ENCODE data around the gene CYFIP1. TPM values are rescaled to one million over a fixed set of nuclear protein-coding genes. Genes with fewer than 3 reads are reported as not detected.
A peak's percentile ranks its signal among the peaks of the same experiment; 100 is the strongest.
"Not testable (repeated sequence)": the region's sequence is repeated elsewhere in the genome, so short reads cannot be mapped to it uniquely, and the experiment has no call there.

Gene CYFIP1
- total and polyA plus RNA-seq, 2 donors from 2014 or later, result 32.3 to 143 TPM

DNA sequence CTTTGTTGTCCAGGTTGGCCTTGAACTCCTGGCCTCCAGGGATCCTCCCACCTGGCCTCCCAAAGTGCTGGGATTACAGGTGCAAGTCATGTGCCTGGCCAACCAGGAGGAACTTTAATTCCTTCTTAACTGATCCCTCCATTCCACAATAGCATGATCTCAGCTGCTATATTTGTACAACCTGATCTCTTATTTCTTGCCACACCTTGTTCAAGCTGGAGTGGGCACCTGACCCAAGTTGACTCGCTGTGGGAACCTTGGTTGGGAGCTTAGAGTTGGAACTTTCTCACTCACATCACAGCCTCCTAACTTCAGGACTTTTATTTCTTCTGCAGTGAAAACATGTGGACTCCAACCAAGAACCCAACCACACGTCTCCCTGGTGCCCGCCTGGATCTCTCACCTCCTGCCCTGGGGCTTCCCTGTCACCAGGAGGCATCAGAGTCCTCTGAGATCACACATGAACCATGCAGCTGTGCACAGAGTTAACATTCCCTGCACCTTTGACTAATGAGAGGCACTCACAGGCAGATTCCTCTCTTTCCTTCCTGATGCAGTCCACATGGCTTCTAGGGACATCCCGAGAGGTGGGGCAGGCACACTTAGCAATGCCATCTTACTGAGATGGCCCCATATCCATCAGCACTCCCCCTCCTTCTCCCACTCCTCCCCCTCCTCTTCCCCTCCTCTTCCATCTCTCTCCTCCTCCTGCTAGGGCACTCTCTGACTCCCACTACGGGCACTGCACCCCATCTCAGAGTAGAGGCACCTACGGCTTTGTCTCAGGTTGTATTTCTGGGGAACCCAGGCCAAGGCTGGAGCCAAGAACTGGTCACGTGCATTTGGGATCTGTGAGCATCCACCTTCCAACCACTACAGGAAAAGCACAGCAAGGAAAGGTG lies 9.7 kb upstream of the CYFIP1 start:
- Histone ChIP-seq H3K9me3 (ENCODE audit: control insufficient read depth in 2 of 3, insufficient read depth in 1 of 3, low read length in 3 of 3) (no peaks in the 10 kb centered on the region), H3K27me3 (ENCODE audit: control insufficient read depth, insufficient read depth, low read length) (no peaks in the 10 kb centered on the region), H3K27ac (ENCODE audit: low read depth in 2 of 2, low read length in 2 of 2) (no peak overlapping the region), H3K9ac (ENCODE audit: low read length in 3 of 3) (no peak overlapping the region), H3K36me3 (ENCODE audit: control insufficient read depth in 2 of 3, insufficient read depth in 3 of 3, low read length in 3 of 3) (peaks cover 0 to 7% (median 2%) of the 10 kb centered on the region in 3 donors), H3K4me3 (ENCODE audit: low read length in 3 of 3) (no peak overlapping the region), H3K4me1 (ENCODE audit: control insufficient read depth in 2 of 3, insufficient read depth in 2 of 3, low read depth in 1 of 3, low read length in 3 of 3) (no peaks in the 10 kb centered on the region)
- TF ChIP-seq, protein P1, sequence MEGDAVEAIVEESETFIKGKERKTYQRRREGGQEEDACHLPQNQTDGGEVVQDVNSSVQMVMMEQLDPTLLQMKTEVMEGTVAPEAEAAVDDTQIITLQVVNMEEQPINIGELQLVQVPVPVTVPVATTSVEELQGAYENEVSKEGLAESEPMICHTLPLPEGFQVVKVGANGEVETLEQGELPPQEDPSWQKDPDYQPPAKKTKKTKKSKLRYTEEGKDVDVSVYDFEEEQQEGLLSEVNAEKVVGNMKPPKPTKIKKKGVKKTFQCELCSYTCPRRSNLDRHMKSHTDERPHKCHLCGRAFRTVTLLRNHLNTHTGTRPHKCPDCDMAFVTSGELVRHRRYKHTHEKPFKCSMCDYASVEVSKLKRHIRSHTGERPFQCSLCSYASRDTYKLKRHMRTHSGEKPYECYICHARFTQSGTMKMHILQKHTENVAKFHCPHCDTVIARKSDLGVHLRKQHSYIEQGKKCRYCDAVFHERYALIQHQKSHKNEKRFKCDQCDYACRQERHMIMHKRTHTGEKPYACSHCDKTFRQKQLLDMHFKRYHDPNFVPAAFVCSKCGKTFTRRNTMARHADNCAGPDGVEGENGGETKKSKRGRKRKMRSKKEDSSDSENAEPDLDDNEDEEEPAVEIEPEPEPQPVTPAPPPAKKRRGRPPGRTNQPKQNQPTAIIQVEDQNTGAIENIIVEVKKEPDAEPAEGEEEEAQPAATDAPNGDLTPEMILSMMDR (IDR thresholded peaks at IDR 0.05; ENCODE audit: borderline replicate concordance, extremely low read depth, insufficient read depth), result no peak
- DNase-seq, result no peak
- intact Hi-C loops (cut with DNase I), result no loop called here
- no peak for FAIRE-seq

DNA sequence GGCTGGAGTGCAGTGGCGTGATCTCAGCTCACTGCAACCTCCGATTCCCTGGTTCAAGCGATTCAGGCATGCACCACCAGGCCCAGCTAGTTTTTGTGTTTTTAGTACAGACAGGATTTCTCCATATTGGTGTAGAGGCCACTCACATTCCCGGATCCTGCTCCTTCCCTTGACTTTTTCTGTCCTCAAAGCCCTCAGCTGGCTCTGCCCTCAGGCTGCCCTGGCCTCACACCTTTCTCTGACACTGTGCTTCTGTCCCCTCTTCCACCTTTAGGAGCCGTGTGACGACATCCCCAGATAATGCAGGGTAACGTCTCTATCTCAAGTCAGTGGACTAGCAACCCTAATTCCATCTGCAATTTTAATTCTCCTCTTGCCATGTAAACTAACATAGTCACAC lies 8.6 kb upstream of the CYFIP1 start:
- Histone ChIP-seq H3K9ac (ENCODE audit: low read length in 3 of 3) (no peak overlapping the region), H3K36me3 (ENCODE audit: control insufficient read depth in 2 of 3, insufficient read depth in 3 of 3, low read length in 3 of 3) (no peaks in the 10 kb centered on the region), H3K4me1 (ENCODE audit: control insufficient read depth in 2 of 3, insufficient read depth in 2 of 3, low read depth in 1 of 3, low read length in 3 of 3) (no peaks in the 10 kb centered on the region), H3K4me3 (ENCODE audit: low read length in 3 of 3) (no peak overlapping the region), H3K27me3 (ENCODE audit: control insufficient read depth, insufficient read depth, low read length) (no peaks in the 10 kb centered on the region), H3K9me3 (ENCODE audit: control insufficient read depth in 2 of 3, insufficient read depth in 1 of 3, low read length in 3 of 3) (no peaks in the 10 kb centered on the region), H3K27ac (ENCODE audit: low read depth in 2 of 2, low read length in 2 of 2) (no peak overlapping the region)
- no peak for DNase-seq
- no peak for FAIRE-seq
- TF ChIP-seq, protein P1 (IDR thresholded peaks at IDR 0.05; ENCODE audit: borderline replicate concordance, extremely low read depth, insufficient read depth), result no peak
- intact Hi-C loops (cut with DNase I), result no loop called here

DNA sequence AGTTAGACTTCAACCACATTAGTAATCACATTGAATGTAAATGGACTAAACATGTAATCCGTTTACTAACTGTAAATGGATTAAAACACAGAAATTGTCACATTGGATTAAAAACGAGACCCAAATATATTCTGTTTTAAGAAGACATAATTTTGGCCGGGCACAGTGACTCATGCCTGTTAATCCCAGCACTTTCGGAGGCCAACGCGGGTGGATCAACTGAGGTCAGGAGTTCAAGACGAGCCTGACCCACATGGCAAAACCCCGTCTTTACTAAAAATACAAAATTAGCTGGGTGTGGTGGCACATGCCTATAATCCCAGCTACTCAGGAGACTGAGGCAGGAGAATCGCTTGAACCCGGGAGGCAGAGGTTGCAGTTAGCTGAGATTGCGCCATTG lies 1.8 kb upstream of the CYFIP1 start:
- FAIRE-seq; H3K27me3 ChIP-seq (ENCODE audit: control insufficient read depth, insufficient read depth, low read length); intact Hi-C loops (cut with DNase I); H3K36me3 ChIP-seq (ENCODE audit: control insufficient read depth in 2 of 3, insufficient read depth in 3 of 3, low read length in 3 of 3); DNase-seq; H3K9ac ChIP-seq (ENCODE audit: low read length in 3 of 3); H3K4me1 ChIP-seq (ENCODE audit: control insufficient read depth in 2 of 3, insufficient read depth in 2 of 3, low read depth in 1 of 3, low read length in 3 of 3); H3K27ac ChIP-seq (ENCODE audit: low read depth in 2 of 2, low read length in 2 of 2); H3K4me3 ChIP-seq (ENCODE audit: low read length in 3 of 3); H3K9me3 ChIP-seq (ENCODE audit: control insufficient read depth in 2 of 3, insufficient read depth in 1 of 3, low read length in 3 of 3): not testable (repeated sequence)

DNA sequence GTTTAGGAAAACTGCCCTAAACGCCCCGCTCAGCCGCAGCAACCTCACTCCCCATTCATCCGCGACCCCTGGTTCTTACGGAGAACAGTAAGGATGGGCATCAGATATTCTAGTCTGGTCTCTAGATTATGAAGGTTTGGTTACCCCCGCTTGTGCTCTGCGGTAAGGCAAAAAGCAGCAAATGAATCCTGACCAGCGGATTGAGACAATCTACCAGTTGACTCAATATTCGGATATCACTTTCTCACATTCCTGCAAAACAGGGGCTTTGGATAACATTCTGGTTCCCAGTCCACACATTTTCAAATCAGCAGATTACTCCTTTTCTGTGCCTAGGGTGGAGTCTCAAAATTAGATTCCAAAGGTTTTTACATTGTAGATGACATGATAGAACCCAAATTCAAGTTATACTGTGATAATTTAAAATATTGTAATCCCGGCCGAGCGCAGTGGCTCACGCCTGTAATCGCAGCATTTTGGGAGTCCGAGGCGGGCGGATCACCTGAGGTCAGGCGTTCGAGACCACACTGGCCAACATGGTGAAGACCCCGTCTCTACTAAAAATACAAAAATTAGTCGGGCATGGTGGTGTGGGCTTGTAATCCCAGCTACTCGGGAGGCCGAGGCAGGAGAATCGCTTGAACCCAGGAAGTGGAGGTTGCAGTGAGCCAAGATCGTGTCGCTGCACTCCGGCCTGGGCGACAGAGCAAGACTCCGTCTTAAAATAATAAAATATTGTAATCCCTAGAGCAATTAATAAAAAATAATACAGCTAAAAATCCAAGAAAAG lies 1.1 kb upstream of the CYFIP1 start:
- H3K27ac ChIP-seq (ENCODE audit: low read depth in 2 of 2, low read length in 2 of 2), result peak overlapping the region in 1 of 2 donors; percentile 69
- DNase-seq (no peak), FAIRE-seq (no peak)
- peak overlapping the region; percentile 6 to 15 (median 8) for H3K9ac ChIP-seq (ENCODE audit: low read length in 3 of 3)
- no peaks in the 10 kb centered on the region for H3K9me3 ChIP-seq (ENCODE audit: control insufficient read depth in 2 of 3, insufficient read depth in 1 of 3, low read length in 3 of 3)
- TF ChIP-seq, protein P1 (IDR thresholded peaks at IDR 0.05; ENCODE audit: borderline replicate concordance, extremely low read depth, insufficient read depth), result no peak
- peaks cover 0 to 7% (median 3%) of the 10 kb centered on the region in 3 donors for H3K4me1 ChIP-seq (ENCODE audit: control insufficient read depth in 2 of 3, insufficient read depth in 2 of 3, low read depth in 1 of 3, low read length in 3 of 3)
- no peaks in the 10 kb centered on the region for H3K36me3 ChIP-seq (ENCODE audit: control insufficient read depth in 2 of 3, insufficient read depth in 3 of 3, low read length in 3 of 3)
- H3K27me3 ChIP-seq (ENCODE audit: control insufficient read depth, insufficient read depth, low read length), result no peaks in the 10 kb centered on the region
- intact Hi-C loops (cut with DNase I), result no loop called here
- peak overlapping the region; percentile 51 to 73 (median 70) for H3K4me3 ChIP-seq (ENCODE audit: low read length in 3 of 3)
